C4-2B (cell line): ENCODE data around the gene FBXW12.

ENCODE experiments used
- H3K27ac ChIP-seq: fragments of 450-650 bp; 2 replicates; pipeline ENCODE4 v1.5.1; 2017
- ZFX ChIP-seq: fragments of 450-650 bp; IDR thresholded peaks from 2 replicates; pipeline ENCODE4 v1.6.1; 2017
- TF ChIP-seq, protein P1 (sequence below): fragments of 450-650 bp; conservative IDR thresholded peaks from 2 replicates; pipeline ENCODE4 v1.5.1; 2017; ENCODE audit warnings: mild to moderate bottlenecking

Gene FBXW12

DNA sequence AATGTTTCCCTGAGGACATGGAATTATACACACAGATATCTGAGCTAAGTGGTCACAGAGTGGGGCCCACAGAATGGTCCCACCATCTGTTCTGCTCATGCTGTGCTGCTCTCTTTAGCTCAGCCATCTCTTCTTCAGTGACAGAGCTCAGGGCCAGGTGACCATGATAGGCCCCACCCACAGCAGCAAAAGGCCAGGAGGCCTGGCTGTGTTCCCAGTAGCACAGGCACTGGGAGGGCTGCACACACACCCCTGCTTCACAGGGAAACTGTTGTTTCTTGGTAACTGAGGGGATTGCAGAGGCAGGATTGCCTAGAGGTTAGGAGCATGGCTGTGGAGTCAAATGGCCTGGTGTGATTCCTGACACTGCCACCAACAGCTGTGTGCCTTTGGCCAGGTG lies 4.8 kb upstream of the FBXW12 start:
- TF ChIP-seq ZFX: no peak
- TF ChIP-seq, protein P1, sequence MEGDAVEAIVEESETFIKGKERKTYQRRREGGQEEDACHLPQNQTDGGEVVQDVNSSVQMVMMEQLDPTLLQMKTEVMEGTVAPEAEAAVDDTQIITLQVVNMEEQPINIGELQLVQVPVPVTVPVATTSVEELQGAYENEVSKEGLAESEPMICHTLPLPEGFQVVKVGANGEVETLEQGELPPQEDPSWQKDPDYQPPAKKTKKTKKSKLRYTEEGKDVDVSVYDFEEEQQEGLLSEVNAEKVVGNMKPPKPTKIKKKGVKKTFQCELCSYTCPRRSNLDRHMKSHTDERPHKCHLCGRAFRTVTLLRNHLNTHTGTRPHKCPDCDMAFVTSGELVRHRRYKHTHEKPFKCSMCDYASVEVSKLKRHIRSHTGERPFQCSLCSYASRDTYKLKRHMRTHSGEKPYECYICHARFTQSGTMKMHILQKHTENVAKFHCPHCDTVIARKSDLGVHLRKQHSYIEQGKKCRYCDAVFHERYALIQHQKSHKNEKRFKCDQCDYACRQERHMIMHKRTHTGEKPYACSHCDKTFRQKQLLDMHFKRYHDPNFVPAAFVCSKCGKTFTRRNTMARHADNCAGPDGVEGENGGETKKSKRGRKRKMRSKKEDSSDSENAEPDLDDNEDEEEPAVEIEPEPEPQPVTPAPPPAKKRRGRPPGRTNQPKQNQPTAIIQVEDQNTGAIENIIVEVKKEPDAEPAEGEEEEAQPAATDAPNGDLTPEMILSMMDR: no peak
- H3K27ac ChIP-seq: no peak overlapping the region

GRCh38 chr3:48369693-48370332 lies 2.2 kb upstream of the FBXW12 start:
- no peak overlapping the region for H3K27ac ChIP-seq
- TF ChIP-seq ZFX: no peak
- TF ChIP-seq, protein P1: no peak

DNA sequence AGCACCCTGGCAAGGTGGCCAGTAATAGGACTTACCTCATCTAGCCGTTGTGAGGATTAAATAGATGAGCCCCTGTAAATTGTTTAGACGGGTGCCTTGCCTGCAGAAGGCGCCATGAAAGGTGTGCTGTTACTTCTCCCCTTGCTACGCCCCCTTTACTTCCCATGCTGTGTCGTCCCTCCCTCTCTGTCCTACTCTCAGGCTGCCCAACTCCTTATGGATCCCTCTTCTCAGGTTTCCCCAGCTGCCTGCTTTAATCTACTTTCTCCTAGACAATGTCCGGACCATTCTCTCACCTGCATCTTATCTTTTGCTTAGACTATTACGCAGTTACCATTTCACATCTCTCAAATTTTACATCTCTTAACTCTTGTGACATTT lies 1.7 kb upstream of the FBXW12 start:
- H3K27ac ChIP-seq: no peak overlapping the region
- TF ChIP-seq, protein P1: no peak
- TF ChIP-seq ZFX: no peak

GRCh38 chr3:48372377-48372770 lies 355 bp downstream of the FBXW12 start:
- no peak for TF ChIP-seq ZFX
- TF ChIP-seq, protein P1: no peak
- no peak overlapping the region for H3K27ac ChIP-seq

- no peak for TF ChIP-seq ZFX
- TF ChIP-seq, protein P1: no peak
- H3K27ac ChIP-seq: no peak overlapping the region
Measured at GRCh38 chr3:48372862-48373435, 930 bp downstream of the FBXW12 start.

DNA sequence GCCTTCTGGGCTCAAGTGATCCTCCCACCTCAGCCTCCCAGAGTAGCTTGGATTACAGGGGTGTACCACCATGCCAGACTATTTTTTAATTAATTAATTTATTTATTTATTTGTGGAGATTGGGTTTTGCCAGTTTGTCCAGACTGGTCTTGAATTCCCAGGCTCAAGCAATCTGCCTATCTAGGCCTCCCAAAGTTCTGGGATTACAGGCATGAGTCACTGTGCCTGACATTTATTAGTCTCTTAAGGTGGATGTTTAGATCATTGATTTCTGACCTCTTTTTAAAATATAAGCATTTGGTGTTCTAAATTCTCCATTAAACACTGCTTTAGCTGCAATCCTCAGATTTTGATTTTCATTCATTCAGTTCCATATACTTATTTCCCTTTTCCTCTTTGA lies 15.6 kb downstream of the FBXW12 start:
- no peak overlapping the region for H3K27ac ChIP-seq
- TF ChIP-seq ZFX: no peak
- TF ChIP-seq, protein P1: no peak

- H3K27ac ChIP-seq: no peak overlapping the region
- no peak for TF ChIP-seq ZFX
- TF ChIP-seq, protein P1: no peak
Measured at GRCh38 chr3:48388966-48389365, 16.9 kb downstream of the FBXW12 start.
